ENCODE measurements around the gene MAP3K12. TPM values are rescaled to one million over a fixed set of nuclear protein-coding genes. Genes with fewer than 3 reads are reported as not detected.

The MAP3K12 gene
- polyA plus RNA-seq, 3 donors: 1.7 to 31.4 (median 2.0) TPM

DNA sequence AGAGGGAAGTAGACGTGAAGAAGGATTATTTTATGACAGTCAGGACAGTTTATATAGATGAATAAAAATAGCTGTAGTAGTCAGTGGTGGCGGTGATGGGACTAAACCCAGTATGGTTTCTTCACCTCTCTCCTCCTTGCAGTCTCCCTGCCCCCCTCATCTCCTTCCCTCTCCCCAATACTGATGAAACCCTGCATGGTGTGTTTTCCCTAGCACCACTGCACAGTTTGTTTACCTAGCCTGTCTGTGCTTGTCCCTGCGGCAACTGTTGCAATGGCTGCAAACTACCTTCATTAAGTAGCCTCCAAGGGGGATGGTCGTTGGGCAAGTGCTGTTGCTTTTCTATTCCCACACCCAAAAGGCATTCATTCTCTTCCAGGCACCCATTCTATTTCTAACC is 32.6 kb downstream of the MAP3K12 start:
- H3K27ac ChIP-seq (ENCODE audit: low read depth in 1 of 2, low read length in 2 of 2): no peak overlapping the region
- peaks cover 0 to 2% (median 0%) of the 10 kb centered on the region in 3 donors for H3K27me3 Mint-ChIP-seq (ENCODE audit: low read depth in 3 of 3)
- TF ChIP-seq, protein P1, sequence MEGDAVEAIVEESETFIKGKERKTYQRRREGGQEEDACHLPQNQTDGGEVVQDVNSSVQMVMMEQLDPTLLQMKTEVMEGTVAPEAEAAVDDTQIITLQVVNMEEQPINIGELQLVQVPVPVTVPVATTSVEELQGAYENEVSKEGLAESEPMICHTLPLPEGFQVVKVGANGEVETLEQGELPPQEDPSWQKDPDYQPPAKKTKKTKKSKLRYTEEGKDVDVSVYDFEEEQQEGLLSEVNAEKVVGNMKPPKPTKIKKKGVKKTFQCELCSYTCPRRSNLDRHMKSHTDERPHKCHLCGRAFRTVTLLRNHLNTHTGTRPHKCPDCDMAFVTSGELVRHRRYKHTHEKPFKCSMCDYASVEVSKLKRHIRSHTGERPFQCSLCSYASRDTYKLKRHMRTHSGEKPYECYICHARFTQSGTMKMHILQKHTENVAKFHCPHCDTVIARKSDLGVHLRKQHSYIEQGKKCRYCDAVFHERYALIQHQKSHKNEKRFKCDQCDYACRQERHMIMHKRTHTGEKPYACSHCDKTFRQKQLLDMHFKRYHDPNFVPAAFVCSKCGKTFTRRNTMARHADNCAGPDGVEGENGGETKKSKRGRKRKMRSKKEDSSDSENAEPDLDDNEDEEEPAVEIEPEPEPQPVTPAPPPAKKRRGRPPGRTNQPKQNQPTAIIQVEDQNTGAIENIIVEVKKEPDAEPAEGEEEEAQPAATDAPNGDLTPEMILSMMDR (IDR thresholded peaks at IDR 0.05): no peak
- H3K27ac Mint-ChIP-seq: peak overlapping the region in 1 of 7 donors; percentile 50
- no peak overlapping the region for H3K4me3 Mint-ChIP-seq
- H3K9ac ChIP-seq (ENCODE audit: insufficient read depth, low read length, poor library complexity, severe bottlenecking): no peak overlapping the region
- intact Hi-C loops (cut with micrococcal nuclease): no loop called here
- peaks cover 99% of the 10 kb centered on the region in 2 donors for H3K36me3 ChIP-seq (replicated peaks in 1 of 2; ENCODE audit: control insufficient read depth in 1 of 2, insufficient read depth in 2 of 2, low read length in 2 of 2)
- H2AFZ ChIP-seq (ENCODE audit: insufficient read depth, low read depth, low read length, poor library complexity, severe bottlenecking): no peak overlapping the region
- DNase-seq: no peak
- H3K4me3 ChIP-seq (replicated peaks in 1 of 3; ENCODE audit: low read depth in 2 of 3, low read length in 3 of 3): no peak overlapping the region
- WGBS (ENCODE audit: insufficient coverage): 100% methylated on average over 2 of the region's 4 CpGs
- H3K36me3 Mint-ChIP-seq: peaks cover 90 to 98% of the 10 kb centered on the region in 2 donors
- no peaks in the 10 kb centered on the region for H3K4me1 ChIP-seq (ENCODE audit: control insufficient read depth in 1 of 2, insufficient read depth in 2 of 2, low read length in 2 of 2)
- H3K79me2 ChIP-seq (ENCODE audit: insufficient read depth, low read length): peaks cover 90% of the 10 kb centered on the region
- H3K9me3 Mint-ChIP-seq: no peaks in the 10 kb centered on the region
- H3K9me3 ChIP-seq (replicated peaks in 1 of 2; ENCODE audit: control insufficient read depth in 1 of 2, insufficient read depth in 1 of 2, low read length in 2 of 2): no peaks in the 10 kb centered on the region
- no peaks in the 10 kb centered on the region for H3K27me3 ChIP-seq (ENCODE audit: control insufficient read depth in 2 of 2, insufficient read depth in 2 of 2, low read length in 2 of 2)
- no peaks in the 10 kb centered on the region for H3K4me1 Mint-ChIP-seq
- no peak overlapping the region for H3K4me2 ChIP-seq (replicated peaks; ENCODE audit: extremely low read depth, low read length, poor library complexity, severe bottlenecking)
- H4K20me1 ChIP-seq (ENCODE audit: insufficient read depth, low read length): peaks cover 95% of the 10 kb centered on the region

- Histone ChIP-seq H3K9me3 (replicated peaks in 1 of 2; ENCODE audit: control insufficient read depth in 1 of 2, insufficient read depth in 1 of 2, low read length in 2 of 2) (no peaks in the 10 kb centered on the region), H3K27ac (ENCODE audit: low read depth in 1 of 2, low read length in 2 of 2) (peak overlapping the region in 1 of 2 donors; percentile 59), H3K4me1 (ENCODE audit: control insufficient read depth in 1 of 2, insufficient read depth in 2 of 2, low read length in 2 of 2) (no peaks in the 10 kb centered on the region), H3K79me2 (ENCODE audit: insufficient read depth, low read length) (peaks cover 93% of the 10 kb centered on the region), H3K36me3 (replicated peaks in 1 of 2; ENCODE audit: control insufficient read depth in 1 of 2, insufficient read depth in 2 of 2, low read length in 2 of 2) (peaks cover 100% of the 10 kb centered on the region in 2 donors), H3K27me3 (ENCODE audit: control insufficient read depth in 2 of 2, insufficient read depth in 2 of 2, low read length in 2 of 2) (no peaks in the 10 kb centered on the region), H3K9ac (ENCODE audit: insufficient read depth, low read length, poor library complexity, severe bottlenecking) (no peak overlapping the region), H2AFZ (ENCODE audit: insufficient read depth, low read depth, low read length, poor library complexity, severe bottlenecking) (no peak overlapping the region), H3K4me3 (replicated peaks in 1 of 3; ENCODE audit: low read depth in 2 of 3, low read length in 3 of 3) (no peak overlapping the region), H4K20me1 (ENCODE audit: insufficient read depth, low read length) (peaks cover 97% of the 10 kb centered on the region), H3K4me2 (replicated peaks; ENCODE audit: extremely low read depth, low read length, poor library complexity, severe bottlenecking) (no peak overlapping the region)
- WGBS (ENCODE audit: insufficient coverage): no CpG with 5 or more reads among the region's 2 CpGs
- no peak for DNase-seq
- Mint-ChIP-seq H3K36me3 (peaks cover 93 to 98% of the 10 kb centered on the region in 2 donors), H3K9me3 (no peaks in the 10 kb centered on the region), H3K27me3 (ENCODE audit: low read depth in 3 of 3) (peaks cover 0 to 2% (median 0%) of the 10 kb centered on the region in 3 donors), H3K4me3 (no peak overlapping the region), H3K27ac (peak overlapping the region in 4 of 7 donors; percentile 2 to 43 (median 28)), H3K4me1 (no peaks in the 10 kb centered on the region)
- TF ChIP-seq, protein P1 (IDR thresholded peaks at IDR 0.05): no peak
- intact Hi-C loops (cut with micrococcal nuclease): no loop called here
Measured at GRCh38 chr12:53465679-53466078, 33.6 kb downstream of the MAP3K12 start.
